Transverse colon (tissue), 3 donors: Measurements from ENCODE around the gene ATXN2L.

Experiments used
- EP300 ChIP-seq: sonication (generic); formaldehyde crosslinking; IDR thresholded peaks from one replicate; pipeline ENCODE4 v1.6.1; 2017; ENCODE audit warnings: antibody characterized with exemption, low read depth
- POLR2A ChIP-seq: fragments of 450-650 bp; IDR thresholded peaks from one replicate; pipeline ENCODE4 v1.6.1; 2016; ENCODE audit warnings: antibody characterized with exemption, mild to moderate bottlenecking, moderate library complexity
- TF ChIP-seq, protein P1 (sequence below), 5 experiments: fragments of 200-600 bp in 3 of 5; fragments of 450-650 bp in 2 of 5; sonication (generic) in 3 of 5; IDR thresholded peaks; 1 replicate in 2 of 5; 2 replicates in 3 of 5; pipeline ENCODE4 v1.5.1; 2016 to 2017; ENCODE audit warnings: antibody characterized with exemption in 5 of 5, inconsistent platforms in 3 of 5, mild to moderate bottlenecking in 2 of 5, moderate library complexity in 1 of 5

DNA sequence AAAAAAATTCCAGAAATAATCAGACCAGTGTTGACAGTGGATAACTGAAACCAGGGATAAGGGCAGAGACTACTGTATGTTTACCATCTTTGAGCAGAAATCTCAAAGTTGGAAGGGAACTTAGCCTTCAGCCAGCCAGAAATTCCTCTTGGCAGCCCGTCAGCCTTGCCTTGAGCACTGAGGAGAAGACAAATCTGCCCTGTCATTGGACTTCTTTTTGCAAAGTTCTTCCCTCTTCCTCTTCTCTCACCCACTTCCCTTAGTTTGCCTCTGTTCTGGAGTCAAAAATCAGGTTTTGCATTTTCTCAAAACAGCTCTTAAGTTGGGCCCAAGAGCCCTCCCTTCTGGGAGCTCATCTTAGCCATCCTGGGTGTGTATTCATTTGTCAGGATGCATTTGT lies 17.1 kb downstream of the ATXN2L start:
- TF ChIP-seq EP300 (no peak), POLR2A (no peak)
- TF ChIP-seq, protein P1, sequence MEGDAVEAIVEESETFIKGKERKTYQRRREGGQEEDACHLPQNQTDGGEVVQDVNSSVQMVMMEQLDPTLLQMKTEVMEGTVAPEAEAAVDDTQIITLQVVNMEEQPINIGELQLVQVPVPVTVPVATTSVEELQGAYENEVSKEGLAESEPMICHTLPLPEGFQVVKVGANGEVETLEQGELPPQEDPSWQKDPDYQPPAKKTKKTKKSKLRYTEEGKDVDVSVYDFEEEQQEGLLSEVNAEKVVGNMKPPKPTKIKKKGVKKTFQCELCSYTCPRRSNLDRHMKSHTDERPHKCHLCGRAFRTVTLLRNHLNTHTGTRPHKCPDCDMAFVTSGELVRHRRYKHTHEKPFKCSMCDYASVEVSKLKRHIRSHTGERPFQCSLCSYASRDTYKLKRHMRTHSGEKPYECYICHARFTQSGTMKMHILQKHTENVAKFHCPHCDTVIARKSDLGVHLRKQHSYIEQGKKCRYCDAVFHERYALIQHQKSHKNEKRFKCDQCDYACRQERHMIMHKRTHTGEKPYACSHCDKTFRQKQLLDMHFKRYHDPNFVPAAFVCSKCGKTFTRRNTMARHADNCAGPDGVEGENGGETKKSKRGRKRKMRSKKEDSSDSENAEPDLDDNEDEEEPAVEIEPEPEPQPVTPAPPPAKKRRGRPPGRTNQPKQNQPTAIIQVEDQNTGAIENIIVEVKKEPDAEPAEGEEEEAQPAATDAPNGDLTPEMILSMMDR (IDR thresholded peaks at IDR 0.05), result no peak
